ENCODE data around the gene GATAD2A. TPM values are rescaled to one million over a fixed set of nuclear protein-coding genes. Genes with fewer than 3 reads are reported as not detected.

The GATAD2A gene
- total and polyA plus RNA-seq, 2 of the 13 experiments (the other 11 are each of a cell fraction or from before 2014, with no cell fraction given) = 16.8 to 28.6 TPM

GRCh38 chr19:19550485-19550929, 145.0 kb downstream of the GATAD2A start:
- H3K4me3 ChIP-seq (replicated peaks in 1 of 3; ENCODE audit: insufficient read depth in 1 of 3, low read depth in 2 of 3, low read length in 3 of 3) = no peak overlapping the region
- DNase-seq (ENCODE audit: low spot score) (no peak), ATAC-seq (no peak), FAIRE-seq (no peak)
- ChIA-PET POLR2A (no interaction called here), CTCF (ENCODE audit: low intra/inter-chr PET ratio, low total read pairs) (no interaction called here)
- in situ Hi-C loops (cut with HindIII; ENCODE audit: extremely low pct_ligation_motif_present, low pct_unique_long_range_greater_than_20kb) (loop anchor here (25.0 kb wide), 1 partner anchor 1012 kb away; the partner anchor contains the start of gene ZNF737), intact Hi-C loops (cut with micrococcal nuclease; ENCODE audit: unreplicated experiment) (no loop called here)
- no peak overlapping the region for H2AFZ ChIP-seq (ENCODE audit: low read length)
- no peaks in the 10 kb centered on the region for H3K36me3 ChIP-seq (replicated peaks in 1 of 2; ENCODE audit: control insufficient read depth in 1 of 2, insufficient read depth in 2 of 2, low read length in 2 of 2)
- TF ChIP-seq ONECUT2 (CRISPR knock-in tag; IDR thresholded peaks at IDR 0.05) (no peak), CSRNP1 (CRISPR knock-in tag; IDR thresholded peaks at IDR 0.05) (no peak), RFX3 (CRISPR knock-in tag; IDR thresholded peaks at IDR 0.05) (no peak), MAFK (conservative IDR thresholded peaks at IDR 0.05 in 1 of 2, IDR thresholded peaks at IDR 0.05 in 1 of 2; ENCODE audit: low read length in 2 of 2) (peak in 1 of 2 experiments; percentile 11; a peak in 1 of 4 replicates)
- peaks cover 6 to 59% of the 10 kb centered on the region in 2 experiments; a peak in 4 of 5 replicates for H3K27me3 ChIP-seq (ENCODE audit: control insufficient read depth in 1 of 2, insufficient read depth in 2 of 2, low read length in 2 of 2)
- H3K9ac ChIP-seq (ENCODE audit: insufficient read depth, low read depth, low read length) = no peak overlapping the region
- H3K9me3 ChIP-seq (ENCODE audit: low read length) = no peaks in the 10 kb centered on the region
- no peak overlapping the region for H3K4me2 ChIP-seq (ENCODE audit: low read depth, low read length)
- WGBS (ENCODE audit: low lambda C conversion rate) = 0% methylated on average over 6 of the region's 8 CpGs
- no peaks in the 10 kb centered on the region for H3K4me1 ChIP-seq (ENCODE audit: insufficient read depth, low read length)
- no TSS peak for BruUV-seq (replicated peaks)
- H4K20me1 ChIP-seq (ENCODE audit: insufficient read depth, low read length) = no peaks in the 10 kb centered on the region
- H3K27ac ChIP-seq (ENCODE audit: extremely low read length, insufficient read depth, low read length) = no peak overlapping the region
- H3K79me2 ChIP-seq (ENCODE audit: insufficient read depth, low read length) = no peaks in the 10 kb centered on the region

- CTCF ChIA-PET (ENCODE audit: low intra/inter-chr PET ratio, low total read pairs) = no interaction called here
- in situ Hi-C loops (cut with HindIII; ENCODE audit: extremely low pct_ligation_motif_present, low pct_unique_long_range_greater_than_20kb) (loop anchor here (25.0 kb wide), 1 partner anchor 1011 kb away; the partner anchor contains the start of gene ZNF737), intact Hi-C loops (cut with micrococcal nuclease; ENCODE audit: unreplicated experiment) (no loop called here)
- peaks cover 4 to 56% of the 10 kb centered on the region in 2 experiments; a peak in 4 of 5 replicates for H3K27me3 ChIP-seq (ENCODE audit: control insufficient read depth in 1 of 2, insufficient read depth in 2 of 2, low read length in 2 of 2)
- H3K9me3 ChIP-seq (ENCODE audit: low read length) = no peaks in the 10 kb centered on the region
- BruUV-seq (replicated peaks) = no TSS peak
- H3K36me3 ChIP-seq (replicated peaks in 1 of 2; ENCODE audit: control insufficient read depth in 1 of 2, insufficient read depth in 2 of 2, low read length in 2 of 2) = no peaks in the 10 kb centered on the region
- H3K9ac ChIP-seq (ENCODE audit: insufficient read depth, low read depth, low read length) = no peak overlapping the region
- no peak overlapping the region for H3K27ac ChIP-seq (ENCODE audit: extremely low read length, insufficient read depth, low read length)
- ATAC-seq = no peak
- FAIRE-seq = no peak
- no peak overlapping the region for H3K4me2 ChIP-seq (ENCODE audit: low read depth, low read length)
- TF ChIP-seq MLX (CRISPR knock-in tag; IDR thresholded peaks at IDR 0.05) (no peak), NR2C2 (CRISPR knock-in tag; IDR thresholded peaks at IDR 0.05; ENCODE audit: borderline replicate concordance) (no peak), ZNF629 (CRISPR knock-in tag; conservative IDR thresholded peaks at IDR 0.05) (peak; percentile 66)
- no peak for DNase-seq (ENCODE audit: low spot score)
- no peak overlapping the region for H2AFZ ChIP-seq (ENCODE audit: low read length)
- 20% methylated on average over 2 of the region's 10 CpGs for WGBS (ENCODE audit: low lambda C conversion rate)
- H3K4me3 ChIP-seq (replicated peaks in 1 of 3; ENCODE audit: insufficient read depth in 1 of 3, low read depth in 2 of 3, low read length in 3 of 3) = no peak overlapping the region
- POLR2A ChIA-PET = no interaction called here
- no peaks in the 10 kb centered on the region for H4K20me1 ChIP-seq (ENCODE audit: insufficient read depth, low read length)
- H3K79me2 ChIP-seq (ENCODE audit: insufficient read depth, low read length) = no peaks in the 10 kb centered on the region
- H3K4me1 ChIP-seq (ENCODE audit: insufficient read depth, low read length) = no peaks in the 10 kb centered on the region
These were observed 145.7 kb downstream of the GATAD2A start for GRCh38 chr19:19550972-19551852.
